SK-N-SH treated with all-trans-retinoic acid at 6 μM for 48 hours (cell line): ENCODE results near the gene CCP110.

Experiments used
- ARNTL ChIP-seq: fragments of 450-650 bp; formaldehyde crosslinking; IDR thresholded peaks from 2 replicates; pipeline ENCODE4 v1.5.0; 2020; ENCODE audit warnings: low read depth, mild to moderate bottlenecking, moderate library complexity, borderline replicate concordance
- BACH2 ChIP-seq: fragments of 250-450 bp; sonication (Bioruptor Pico); IDR thresholded peaks from 2 replicates; pipeline ENCODE4 v1.9.0; 2021; ENCODE audit warnings: mild to moderate bottlenecking, borderline replicate concordance
- CSDC2 ChIP-seq: fragments of 250-450 bp; sonication (Bioruptor Pico); IDR thresholded peaks from 2 replicates; pipeline ENCODE4 v1.5.0; 2020; ENCODE audit warnings: mild to moderate bottlenecking, moderate library complexity
- GLIS3 ChIP-seq: fragments of 250-450 bp; sonication (Bioruptor Pico); IDR thresholded peaks from 2 replicates; pipeline ENCODE4 v1.5.0; 2020; ENCODE audit warnings: mild to moderate bottlenecking, moderate library complexity
- OSR1 ChIP-seq: fragments of 250-450 bp; sonication (Bioruptor Pico); IDR thresholded peaks from 2 replicates; pipeline ENCODE4 v1.8.0; 2022; ENCODE audit warnings: moderate library complexity, mild to moderate bottlenecking, inconsistent platforms
- PPARA ChIP-seq: fragments of 250-450 bp; sonication (Bioruptor Pico); IDR thresholded peaks from 2 replicates; pipeline ENCODE4 v1.5.0; 2020; ENCODE audit warnings: mild to moderate bottlenecking, borderline replicate concordance
- RARB ChIP-seq: fragments of 250-450 bp; sonication (Bioruptor Pico); IDR thresholded peaks from 2 replicates; pipeline ENCODE4 v1.8.0; 2021; ENCODE audit warnings: mild to moderate bottlenecking, moderate library complexity
- SNAI2 ChIP-seq: fragments of 250-450 bp; sonication (Bioruptor Pico); IDR thresholded peaks from 2 replicates; pipeline ENCODE4 v1.5.0; 2020; ENCODE audit warnings: mild to moderate bottlenecking, moderate library complexity
- ZFP3 ChIP-seq: fragments of 250-450 bp; sonication (Bioruptor Pico); IDR thresholded peaks from 2 replicates; pipeline ENCODE4 v1.5.0; 2020; ENCODE audit warnings: mild to moderate bottlenecking, moderate library complexity
- ZFP30 ChIP-seq: fragments of 450-650 bp; formaldehyde crosslinking; IDR thresholded peaks from 2 replicates; pipeline ENCODE4 v1.5.0; 2022; ENCODE audit warnings: mild to moderate bottlenecking, moderate library complexity
- TF ChIP-seq, protein P1 (sequence below): fragments of 250-450 bp; sonication (Bioruptor Pico); IDR thresholded peaks from 2 replicates; pipeline ENCODE4 v1.8.0; 2020; ENCODE audit warnings: mild to moderate bottlenecking, moderate library complexity, borderline replicate concordance
- TF ChIP-seq, protein P2 (sequence below): fragments of 250-450 bp; sonication (Bioruptor Pico); IDR thresholded peaks from 2 replicates; pipeline ENCODE4 v1.5.1; 2020; ENCODE audit warnings: low read depth, mild to moderate bottlenecking, moderate library complexity
- TF ChIP-seq, protein P3 (sequence below): fragments of 250-450 bp; sonication (Bioruptor Pico); IDR thresholded peaks from 2 replicates; pipeline ENCODE4 v1.8.0; 2021; ENCODE audit warnings: low read depth, mild to moderate bottlenecking, moderate library complexity, borderline replicate concordance

DNA sequence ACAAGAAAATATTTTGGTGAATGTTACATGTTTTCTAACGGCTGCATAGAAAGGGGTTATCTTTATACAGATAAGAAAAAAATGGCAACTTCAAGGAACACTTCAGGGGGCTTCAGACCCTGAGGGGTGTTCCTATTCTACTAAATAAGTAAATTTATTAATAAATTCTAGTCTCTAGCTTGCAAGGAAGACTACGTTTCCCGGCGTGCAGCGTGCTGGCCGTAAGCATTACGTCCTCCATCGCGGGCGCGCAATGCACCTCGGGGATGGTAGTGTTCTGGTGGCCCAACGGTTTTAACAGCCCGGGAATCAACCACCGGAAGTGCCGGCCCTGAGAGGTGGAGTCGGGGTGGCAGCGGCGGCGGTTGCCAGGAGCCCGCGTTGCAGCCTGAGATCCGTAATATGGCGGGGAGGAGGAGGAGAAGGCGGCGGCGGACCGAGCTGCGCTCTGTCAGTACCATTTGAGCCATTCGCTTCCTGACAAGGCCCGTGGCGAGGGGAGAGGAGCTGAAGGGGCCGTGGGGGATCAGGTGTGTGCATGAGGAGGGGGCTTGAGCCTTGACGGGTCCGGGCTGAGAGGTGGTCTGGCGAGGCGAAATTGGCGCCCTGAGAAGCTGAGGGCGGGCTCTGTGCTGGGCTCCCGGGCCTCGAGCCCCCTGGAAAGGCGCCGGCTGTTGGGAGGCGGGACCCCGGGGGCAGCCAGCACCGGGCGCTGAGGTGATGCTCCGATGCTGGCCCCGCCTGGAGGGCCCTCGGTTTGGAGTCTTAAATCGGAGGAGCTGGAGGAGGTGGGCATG lies at the start of gene CCP110:
- TF ChIP-seq BACH2 (CRISPR knock-in tag), result no peak
- TF ChIP-seq, protein P1, sequence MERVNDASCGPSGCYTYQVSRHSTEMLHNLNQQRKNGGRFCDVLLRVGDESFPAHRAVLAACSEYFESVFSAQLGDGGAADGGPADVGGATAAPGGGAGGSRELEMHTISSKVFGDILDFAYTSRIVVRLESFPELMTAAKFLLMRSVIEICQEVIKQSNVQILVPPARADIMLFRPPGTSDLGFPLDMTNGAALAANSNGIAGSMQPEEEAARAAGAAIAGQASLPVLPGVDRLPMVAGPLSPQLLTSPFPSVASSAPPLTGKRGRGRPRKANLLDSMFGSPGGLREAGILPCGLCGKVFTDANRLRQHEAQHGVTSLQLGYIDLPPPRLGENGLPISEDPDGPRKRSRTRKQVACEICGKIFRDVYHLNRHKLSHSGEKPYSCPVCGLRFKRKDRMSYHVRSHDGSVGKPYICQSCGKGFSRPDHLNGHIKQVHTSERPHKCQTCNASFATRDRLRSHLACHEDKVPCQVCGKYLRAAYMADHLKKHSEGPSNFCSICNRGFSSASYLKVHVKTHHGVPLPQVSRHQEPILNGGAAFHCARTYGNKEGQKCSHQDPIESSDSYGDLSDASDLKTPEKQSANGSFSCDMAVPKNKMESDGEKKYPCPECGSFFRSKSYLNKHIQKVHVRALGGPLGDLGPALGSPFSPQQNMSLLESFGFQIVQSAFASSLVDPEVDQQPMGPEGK, result no peak
- TF ChIP-seq RARB (CRISPR knock-in tag), result no peak
- TF ChIP-seq PPARA, result no peak
- TF ChIP-seq GLIS3, result no peak
- no peak for TF ChIP-seq SNAI2 (CRISPR knock-in tag)
- TF ChIP-seq ARNTL (CRISPR knock-in tag), result no peak
- no peak for TF ChIP-seq CSDC2
- TF ChIP-seq ZFP3 (CRISPR knock-in tag), result no peak
- TF ChIP-seq, protein P2, sequence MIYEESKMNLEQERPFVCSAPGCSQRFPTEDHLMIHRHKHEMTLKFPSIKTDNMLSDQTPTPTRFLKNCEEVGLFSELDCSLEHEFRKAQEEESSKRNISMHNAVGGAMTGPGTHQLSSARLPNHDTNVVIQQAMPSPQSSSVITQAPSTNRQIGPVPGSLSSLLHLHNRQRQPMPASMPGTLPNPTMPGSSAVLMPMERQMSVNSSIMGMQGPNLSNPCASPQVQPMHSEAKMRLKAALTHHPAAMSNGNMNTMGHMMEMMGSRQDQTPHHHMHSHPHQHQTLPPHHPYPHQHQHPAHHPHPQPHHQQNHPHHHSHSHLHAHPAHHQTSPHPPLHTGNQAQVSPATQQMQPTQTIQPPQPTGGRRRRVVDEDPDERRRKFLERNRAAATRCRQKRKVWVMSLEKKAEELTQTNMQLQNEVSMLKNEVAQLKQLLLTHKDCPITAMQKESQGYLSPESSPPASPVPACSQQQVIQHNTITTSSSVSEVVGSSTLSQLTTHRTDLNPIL (CRISPR knock-in tag), result no peak
- no peak for TF ChIP-seq ZFP30 (CRISPR knock-in tag)
- TF ChIP-seq OSR1 (CRISPR knock-in tag), result no peak
- TF ChIP-seq, protein P3, sequence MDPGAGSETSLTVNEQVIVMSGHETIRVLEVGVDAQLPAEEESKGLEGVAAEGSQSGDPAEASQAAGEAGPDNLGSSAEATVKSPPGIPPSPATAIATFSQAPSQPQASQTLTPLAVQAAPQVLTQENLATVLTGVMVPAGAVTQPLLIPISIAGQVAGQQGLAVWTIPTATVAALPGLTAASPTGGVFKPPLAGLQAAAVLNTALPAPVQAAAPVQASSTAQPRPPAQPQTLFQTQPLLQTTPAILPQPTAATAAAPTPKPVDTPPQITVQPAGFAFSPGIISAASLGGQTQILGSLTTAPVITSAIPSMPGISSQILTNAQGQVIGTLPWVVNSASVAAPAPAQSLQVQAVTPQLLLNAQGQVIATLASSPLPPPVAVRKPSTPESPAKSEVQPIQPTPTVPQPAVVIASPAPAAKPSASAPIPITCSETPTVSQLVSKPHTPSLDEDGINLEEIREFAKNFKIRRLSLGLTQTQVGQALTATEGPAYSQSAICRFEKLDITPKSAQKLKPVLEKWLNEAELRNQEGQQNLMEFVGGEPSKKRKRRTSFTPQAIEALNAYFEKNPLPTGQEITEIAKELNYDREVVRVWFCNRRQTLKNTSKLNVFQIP (CRISPR knock-in tag), result no peak
